IPS DF 4.7 (cell line): ENCODE measurements around the gene PHKA1.
"Not testable (repeated sequence)": the region's sequence is repeated elsewhere in the genome, so short reads cannot be mapped to it uniquely, and the experiment has no call there.

Experiments
- DNase-seq: peaks from one replicate; pipeline ENCODE4 v3.0.0-alpha.2; 2013; ENCODE audit warnings: low spot score; ENCODE audit errors: extremely low read depth

The PHKA1 gene

DNA sequence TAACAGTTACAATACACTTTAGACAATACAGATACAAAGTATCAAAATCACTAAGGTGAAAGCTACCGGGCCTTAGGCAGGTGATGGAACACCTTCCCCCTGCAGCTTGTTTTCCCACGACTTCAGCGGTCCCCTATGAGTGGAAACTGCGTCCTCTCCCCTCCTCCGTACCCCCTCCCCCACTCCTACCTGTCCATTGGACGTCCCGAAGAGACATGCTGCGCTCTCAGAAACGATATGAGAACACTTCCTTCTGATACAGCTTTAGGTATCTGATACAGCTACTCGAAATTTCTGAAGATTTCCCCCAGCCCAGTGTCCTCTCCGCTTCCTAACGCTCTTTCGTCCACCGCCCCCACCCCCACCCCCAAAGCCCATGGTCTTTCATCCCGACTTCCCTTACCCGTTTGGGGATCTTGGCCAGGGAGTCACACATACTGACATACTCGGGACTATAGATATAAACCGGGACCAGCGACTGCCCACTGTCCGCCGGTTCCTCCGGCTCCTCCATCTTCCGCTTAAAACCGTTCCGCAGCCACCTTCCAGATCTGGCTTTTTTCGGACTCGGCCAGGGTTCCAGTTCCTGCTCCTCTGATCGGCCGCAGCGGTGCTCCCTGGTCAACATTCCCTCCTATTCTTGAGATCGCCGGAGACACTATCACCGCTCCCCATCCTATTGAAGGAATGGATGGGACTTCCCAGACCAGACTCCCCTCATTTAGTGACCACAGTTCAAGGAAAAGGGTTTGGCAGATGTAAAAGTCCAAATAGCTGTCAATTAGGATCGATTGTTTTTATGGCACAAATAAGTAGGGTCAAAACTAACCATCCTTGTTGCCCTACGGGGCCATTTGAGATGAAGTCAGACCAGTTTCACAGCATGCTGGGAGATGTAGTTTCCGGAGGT, 141.6 kb downstream of the PHKA1 start, which contains the start of gene HDAC8:
TSS of gene HDAC8 (minus strand) at position 596 of the 910 bp plus-strand sequence. CDS start at position 514, 82 bp downstream.
- no peak for DNase-seq

DNA sequence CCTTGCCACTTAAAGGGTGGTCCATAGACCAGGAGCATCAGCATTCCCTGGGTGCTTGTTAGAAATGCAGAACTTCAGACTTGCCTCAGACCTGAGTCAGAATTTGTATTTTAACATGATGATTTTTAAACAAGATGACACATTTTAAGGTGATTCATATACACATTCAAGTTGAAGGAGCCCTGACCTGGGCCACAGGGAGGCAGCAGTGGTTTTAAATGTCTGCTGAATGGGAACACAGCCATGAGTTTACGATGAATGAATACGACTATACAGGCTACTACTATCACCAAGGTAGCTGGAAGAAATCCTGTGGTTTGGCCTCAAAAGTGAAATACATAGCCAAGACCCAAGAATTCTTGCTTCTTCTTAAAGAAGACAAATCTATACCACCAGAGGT, 144.3 kb downstream of the PHKA1 start:
- DNase-seq = no peak

DNA sequence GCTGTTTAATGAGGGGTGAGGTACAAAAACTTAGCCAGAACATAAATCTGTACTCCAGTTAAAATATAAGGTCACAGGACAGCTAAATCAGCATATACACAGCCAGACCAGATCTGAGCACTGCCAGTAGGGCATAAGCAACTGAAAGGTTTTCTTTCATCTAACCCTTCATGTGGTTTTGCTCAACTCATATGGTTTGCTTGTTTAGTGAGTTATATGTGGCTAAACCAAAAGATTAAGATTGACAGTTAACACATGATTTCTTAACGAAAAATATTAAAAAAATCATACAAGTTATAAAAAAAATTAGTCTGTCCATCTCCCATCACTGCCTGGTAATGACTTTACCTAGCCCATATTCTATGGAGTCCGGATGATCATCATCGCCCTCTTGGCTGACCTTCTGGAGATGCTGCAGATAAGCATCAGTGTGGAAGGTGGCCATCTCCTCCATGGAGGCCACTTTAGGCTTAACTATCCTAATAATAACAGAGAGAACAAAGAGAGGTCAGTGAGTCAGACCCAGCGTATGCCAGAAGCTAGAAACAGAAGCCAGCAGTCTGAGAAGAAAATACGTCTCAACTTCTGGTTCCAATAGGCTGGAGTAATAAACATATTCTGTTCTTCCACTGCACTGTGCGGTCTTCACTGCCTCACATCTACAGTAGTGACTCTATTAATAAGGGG, 145.6 kb downstream of the PHKA1 start:
- DNase-seq = no peak

DNA sequence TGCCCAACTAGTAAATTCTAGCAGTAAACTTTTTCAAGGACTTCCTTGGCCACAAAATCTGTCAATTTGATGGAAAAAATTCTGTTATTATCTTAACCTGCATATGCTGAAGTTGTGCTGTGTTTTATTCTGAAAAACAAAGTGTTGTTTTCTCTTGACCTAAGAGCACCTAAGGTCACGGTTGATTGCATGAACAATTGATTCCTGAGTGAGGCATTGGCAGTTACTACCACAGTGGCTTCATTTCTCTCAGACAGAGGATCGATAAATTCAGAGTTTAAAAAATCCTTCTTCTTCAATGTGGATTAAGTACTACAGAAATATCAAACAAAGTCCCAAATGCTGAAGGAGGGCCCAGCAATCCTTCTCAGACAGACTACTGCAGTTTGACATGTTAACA, 147.7 kb downstream of the PHKA1 start:
- DNase-seq = no peak

DNA sequence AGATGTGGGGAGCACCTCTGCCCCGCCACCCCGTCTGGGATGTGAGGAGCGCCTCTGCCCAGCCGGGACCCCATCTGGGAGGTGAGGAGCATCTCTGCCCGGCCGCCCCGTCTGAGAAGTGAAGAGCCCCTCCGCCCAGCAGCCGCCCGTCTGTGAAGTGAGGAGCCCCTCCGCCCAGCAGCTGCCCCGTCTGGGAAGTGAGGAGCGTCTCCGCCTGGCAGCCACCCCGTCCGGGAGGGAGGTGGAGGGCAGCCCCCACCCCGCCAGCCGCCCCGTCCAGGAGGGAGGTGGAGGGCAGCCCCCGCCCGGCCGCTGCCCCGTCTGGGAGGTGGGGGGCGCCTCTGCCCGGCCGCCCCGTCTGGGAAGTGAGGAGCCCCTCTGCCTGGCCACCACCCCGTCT, 154.5 kb downstream of the PHKA1 start:
- not testable (repeated sequence) for DNase-seq

DNA sequence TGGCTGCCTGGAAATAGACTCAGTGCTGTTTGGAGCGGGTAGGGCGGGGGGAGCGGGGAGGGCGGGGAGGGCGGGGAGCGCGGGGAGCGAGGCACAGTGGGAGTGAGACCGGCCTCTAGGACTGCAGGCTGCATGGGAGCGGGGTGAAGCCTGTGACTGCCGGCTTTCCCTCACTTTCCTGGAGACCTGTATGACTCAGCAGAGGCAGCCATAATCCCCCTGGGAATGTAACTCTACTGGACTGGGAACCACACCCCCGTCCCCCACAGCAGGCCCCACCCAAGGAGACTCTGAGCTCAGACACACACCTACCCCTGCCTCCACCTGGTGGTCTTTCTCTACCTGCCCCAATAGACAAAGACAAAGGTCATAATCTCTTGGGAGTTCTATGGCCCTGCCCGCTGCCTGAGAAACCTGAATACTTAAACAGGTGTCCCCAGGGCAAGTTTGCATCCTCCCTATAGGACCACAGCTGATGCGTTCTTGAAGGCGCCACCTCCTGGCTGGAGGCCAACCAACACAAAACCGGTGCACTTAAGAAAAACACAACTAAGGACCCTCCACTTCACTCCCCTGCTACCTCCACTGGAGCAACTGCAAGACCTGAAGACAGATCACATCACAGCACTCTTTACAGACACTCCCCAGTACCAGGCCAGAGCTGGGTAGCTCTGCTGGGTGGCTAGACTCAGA, 159.5 kb downstream of the PHKA1 start:
- no peak for DNase-seq

DNA sequence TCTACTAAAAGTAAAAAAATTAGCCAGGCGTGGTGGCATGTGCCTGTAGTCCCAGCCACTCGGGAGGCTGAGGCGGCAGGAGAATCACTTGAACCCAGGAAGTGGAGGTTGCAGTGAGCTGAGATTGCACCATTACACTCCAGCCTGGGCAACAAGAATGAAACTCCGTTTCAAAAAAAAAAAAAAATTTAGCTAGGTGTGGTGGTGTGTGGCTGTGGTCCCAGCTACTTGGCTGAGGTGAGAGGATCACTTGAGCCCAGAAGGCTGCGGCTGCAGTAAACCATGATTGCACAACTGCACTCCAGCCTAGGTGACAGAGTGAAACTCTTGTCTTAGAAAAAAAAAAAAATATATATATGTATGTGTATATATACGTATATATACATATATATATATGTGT, 161.7 kb downstream of the PHKA1 start:
- DNase-seq = not testable (repeated sequence)

DNA sequence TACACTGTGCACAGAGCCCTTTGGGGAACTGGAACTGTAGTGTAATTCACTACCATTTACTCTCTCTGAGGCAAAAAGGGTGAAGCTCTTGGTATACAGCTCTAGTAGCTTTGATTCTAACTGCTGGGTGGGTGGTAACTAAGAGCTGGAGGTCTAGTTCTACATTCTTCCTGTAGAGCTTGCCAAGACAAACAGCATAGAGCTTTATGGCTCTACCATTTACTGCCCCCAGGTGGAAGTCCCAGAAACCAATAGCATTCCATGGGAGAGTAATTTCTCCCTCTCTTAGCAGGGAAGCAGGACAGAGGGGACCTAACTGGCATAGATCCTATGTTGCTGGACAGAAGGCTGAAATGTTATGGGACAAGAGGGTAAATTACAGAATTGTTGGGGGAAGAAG, 168.1 kb downstream of the PHKA1 start:
- no peak for DNase-seq

DNA sequence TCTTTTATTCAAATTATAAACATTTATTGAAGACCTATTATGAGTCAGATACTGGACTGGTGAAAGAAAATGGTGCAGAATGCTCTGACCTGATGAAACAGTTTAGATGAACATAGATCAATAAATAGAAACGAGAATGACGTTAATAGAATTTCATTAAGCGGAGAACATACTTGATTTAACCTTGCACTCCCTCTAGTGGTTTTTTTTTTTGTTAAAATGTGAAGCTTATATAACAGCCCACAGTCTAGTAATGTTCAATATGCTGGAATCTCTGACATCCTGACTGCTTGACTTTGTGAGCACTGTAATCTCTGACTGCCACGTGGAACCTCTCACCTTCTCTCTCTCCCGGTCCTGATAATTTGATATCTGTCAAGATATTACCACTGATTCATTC, 173.8 kb downstream of the PHKA1 start:
- no peak for DNase-seq

DNA sequence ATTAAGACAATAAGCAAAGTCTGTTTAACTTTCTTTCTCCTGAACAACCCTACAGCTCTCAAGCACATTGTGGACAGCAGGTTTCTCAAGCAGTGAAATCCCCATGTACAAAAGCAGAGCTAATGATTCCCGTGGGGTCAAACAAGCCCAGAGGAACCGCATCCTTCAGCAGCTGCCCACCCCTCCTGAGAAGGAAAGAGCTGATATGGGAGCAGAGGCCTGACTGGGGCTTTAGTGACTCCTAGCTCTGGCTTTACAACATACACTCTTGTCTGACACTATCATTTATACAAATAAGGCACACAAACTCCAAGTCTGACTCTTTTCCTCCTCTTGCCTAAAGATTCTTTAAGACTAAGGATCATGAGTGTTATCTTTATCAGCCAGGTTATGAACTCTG, 174.3 kb downstream of the PHKA1 start:
- DNase-seq = no peak

DNA sequence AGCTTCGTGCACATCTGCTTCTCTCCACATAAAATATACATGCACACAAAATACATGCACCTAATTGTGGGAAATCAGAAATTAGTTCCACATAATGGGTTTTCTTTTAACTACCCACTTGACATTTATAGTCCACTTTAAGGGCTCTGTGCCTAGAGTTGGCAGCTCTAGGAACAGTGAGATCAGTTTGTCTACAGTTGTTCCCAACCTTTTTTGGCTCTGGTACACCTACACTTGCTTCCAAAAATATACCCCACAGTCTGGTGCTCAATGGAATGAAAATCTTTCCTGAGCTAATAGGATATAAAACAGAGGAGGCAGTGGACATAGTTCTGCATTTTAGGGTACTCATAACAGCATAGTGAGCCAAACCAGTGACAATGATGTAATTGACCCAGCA, 177.6 kb downstream of the PHKA1 start:
- DNase-seq = no peak

DNA sequence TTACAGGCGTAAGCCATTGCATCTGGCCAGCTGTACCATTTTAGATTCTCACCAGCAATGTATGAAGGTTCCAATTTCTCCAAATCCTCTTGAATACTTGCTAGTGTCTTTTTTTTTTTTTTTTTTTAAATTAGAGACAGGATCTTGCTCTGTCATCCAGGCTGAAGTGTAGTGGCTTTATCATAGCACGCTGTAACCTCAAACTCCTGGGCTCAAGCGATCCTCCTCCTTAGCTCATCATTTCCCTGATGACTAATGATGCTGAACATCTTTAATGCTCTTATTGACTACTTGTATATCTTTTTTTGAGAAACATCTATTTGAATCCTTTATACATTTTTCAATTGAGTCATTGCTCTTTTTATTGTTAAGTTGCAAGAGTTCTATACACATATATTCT, 181.7 kb downstream of the PHKA1 start:
- no peak for DNase-seq
